ENCODE results near the gene KLK7. TPM values are rescaled to one million over a fixed set of nuclear protein-coding genes. Genes with fewer than 3 reads are reported as not detected.

KLK7 gene
- total and polyA plus RNA-seq, 12 donors = 0.04 TPM; not detected in 11

GRCh38 chr19:50943074-50943828 is 40.5 kb downstream of the KLK7 start:
- H3K4me3 ChIP-seq = no peak overlapping the region
- 79 to 82% methylated on average over 10 of the region's 10 CpGs for WGBS, 2 donors

DNA sequence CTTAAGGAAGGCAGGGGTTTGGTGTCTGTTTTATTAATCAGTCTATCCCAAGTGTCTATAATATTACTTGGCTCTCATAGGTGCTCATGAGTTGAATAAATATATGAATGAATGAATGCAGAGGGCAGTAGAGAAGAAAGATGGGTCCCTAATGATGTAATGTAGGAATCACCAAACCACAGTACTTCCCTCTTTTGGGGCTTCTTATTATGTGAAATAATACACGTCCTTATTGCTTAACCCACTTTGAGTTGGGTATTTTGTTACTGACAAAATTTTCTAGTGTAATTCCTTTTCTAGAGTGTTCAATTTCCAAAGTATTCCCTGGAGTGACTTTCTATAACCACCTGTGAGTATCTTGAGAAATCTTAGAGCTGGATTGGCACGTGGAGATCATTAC is 44.1 kb downstream of the KLK7 start:
- peaks cover 0 to 36% (median 20%) of the 10 kb centered on the region in 7 donors for H3K27me3 ChIP-seq
- no peak for ATAC-seq
- no peak overlapping the region for H3K4me3 ChIP-seq
- TF ChIP-seq, protein P1, sequence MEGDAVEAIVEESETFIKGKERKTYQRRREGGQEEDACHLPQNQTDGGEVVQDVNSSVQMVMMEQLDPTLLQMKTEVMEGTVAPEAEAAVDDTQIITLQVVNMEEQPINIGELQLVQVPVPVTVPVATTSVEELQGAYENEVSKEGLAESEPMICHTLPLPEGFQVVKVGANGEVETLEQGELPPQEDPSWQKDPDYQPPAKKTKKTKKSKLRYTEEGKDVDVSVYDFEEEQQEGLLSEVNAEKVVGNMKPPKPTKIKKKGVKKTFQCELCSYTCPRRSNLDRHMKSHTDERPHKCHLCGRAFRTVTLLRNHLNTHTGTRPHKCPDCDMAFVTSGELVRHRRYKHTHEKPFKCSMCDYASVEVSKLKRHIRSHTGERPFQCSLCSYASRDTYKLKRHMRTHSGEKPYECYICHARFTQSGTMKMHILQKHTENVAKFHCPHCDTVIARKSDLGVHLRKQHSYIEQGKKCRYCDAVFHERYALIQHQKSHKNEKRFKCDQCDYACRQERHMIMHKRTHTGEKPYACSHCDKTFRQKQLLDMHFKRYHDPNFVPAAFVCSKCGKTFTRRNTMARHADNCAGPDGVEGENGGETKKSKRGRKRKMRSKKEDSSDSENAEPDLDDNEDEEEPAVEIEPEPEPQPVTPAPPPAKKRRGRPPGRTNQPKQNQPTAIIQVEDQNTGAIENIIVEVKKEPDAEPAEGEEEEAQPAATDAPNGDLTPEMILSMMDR (IDR thresholded peaks at IDR 0.05) = no peak
- no peak overlapping the region for H3K27ac ChIP-seq
- intact Hi-C loops (cut with DNase I) = loop anchor here in 5 of 10 donors (10.0 kb wide), 3 partner anchors 65 to 155 kb away; partner anchors contain the start of genes KLK10 (in 1 of the 5) and KLK8 (in 1 of the 5)
- H3K9me3 ChIP-seq = peaks cover 0 to 21% (median 0%) of the 10 kb centered on the region in 11 donors
- 73 to 78% methylated on average over 2 of the region's 2 CpGs for WGBS, 2 donors
- DNase-seq = no peak
- no peaks in the 10 kb centered on the region for H3K36me3 ChIP-seq
- no peaks in the 10 kb centered on the region for H3K4me1 ChIP-seq

More at GRCh38 chr19:50943074-50943828, 40.5 kb downstream of the KLK7 start:
- intact Hi-C loops (cut with DNase I) = no loop called here
- Histone ChIP-seq H3K9me3 (peaks cover 0 to 21% (median 0%) of the 10 kb centered on the region in 11 donors), H3K36me3 (no peaks in the 10 kb centered on the region), H3K27me3 (peaks cover 0 to 32% (median 17%) of the 10 kb centered on the region in 7 donors), H3K4me1 (no peaks in the 10 kb centered on the region), H3K27ac (no peak overlapping the region)
- TF ChIP-seq, protein P1 (IDR thresholded peaks at IDR 0.05) = no peak
- DNase-seq (no peak), ATAC-seq (no peak)

GRCh38 chr19:50933640-50934039 is 50.1 kb downstream of the KLK7 start:
- no peaks in the 10 kb centered on the region for H3K4me1 ChIP-seq
- no peaks in the 10 kb centered on the region for H3K9me3 ChIP-seq
- H3K27ac ChIP-seq = no peak overlapping the region
- H3K36me3 ChIP-seq = no peaks in the 10 kb centered on the region
- ATAC-seq = no peak
- WGBS, 2 donors = 78% methylated on average over 8 of the region's 8 CpGs
- intact Hi-C loops (cut with DNase I) = loop anchor here in 7 of 10 donors (5.0 to 10.0 kb wide), 7 partner anchors 71 to 239 kb away; partner anchors contain the start of genes KLK10 (in 1 of the 7) and KLK8 (in 1 of the 7)
- H3K27me3 ChIP-seq = peaks cover 0 to 70% (median 39%) of the 10 kb centered on the region in 7 donors
- no peak overlapping the region for H3K4me3 ChIP-seq
- no peak for DNase-seq
- TF ChIP-seq, protein P1 (IDR thresholded peaks at IDR 0.05) = no peak

DNA sequence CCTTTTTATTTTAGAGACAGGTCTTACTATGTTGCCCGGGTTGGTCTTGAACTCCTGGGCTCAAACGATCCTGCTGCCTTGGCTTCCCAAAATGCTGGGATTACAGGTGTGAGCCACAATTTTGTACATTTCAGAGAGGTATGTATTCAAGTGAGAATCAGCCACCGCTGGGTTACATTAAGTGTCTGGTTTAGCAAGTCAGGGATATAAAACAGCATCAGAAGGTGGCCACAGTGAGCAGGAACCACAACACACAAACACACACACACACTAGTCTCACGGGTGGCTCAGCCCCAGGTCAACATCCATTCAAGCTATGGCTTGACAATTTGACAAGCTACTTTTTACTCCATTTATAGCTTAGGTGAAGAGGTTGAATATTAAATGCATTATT is 51.0 kb downstream of the KLK7 start:
- WGBS, 2 donors = 61 to 71% methylated on average over 4 of the region's 4 CpGs
- Histone ChIP-seq H3K4me1 (no peaks in the 10 kb centered on the region), H3K27ac (no peak overlapping the region), H3K9me3 (no peaks in the 10 kb centered on the region), H3K27me3 (peaks cover 0 to 71% (median 41%) of the 10 kb centered on the region in 7 donors), H3K36me3 (no peaks in the 10 kb centered on the region), H3K4me3 (no peak overlapping the region)
- TF ChIP-seq, protein P1 (IDR thresholded peaks at IDR 0.05) = no peak
- DNase-seq (no peak), ATAC-seq (no peak)
- intact Hi-C loops (cut with DNase I) = loop anchor here in 7 of 10 donors (5.0 to 10.0 kb wide), 7 partner anchors 72 to 240 kb away; partner anchors contain the start of genes KLK10 (in 1 of the 7) and KLK8 (in 1 of the 7)

Data from heart right ventricle (tissue), 16 donors.